Hematopoietic multipotent progenitor cell treated with erythropoietin and hydrocortisone succinate and interleukin-3 and kit ligand, for 15 days (in vitro differentiated cells): ENCODE results near the gene SCN3B.

Experiments used
- DNase-seq: peaks from one replicate; pipeline ENCODE4 v3.0.0-alpha.2; 2015; ENCODE audit warnings: low spot score

The SCN3B gene

DNA sequence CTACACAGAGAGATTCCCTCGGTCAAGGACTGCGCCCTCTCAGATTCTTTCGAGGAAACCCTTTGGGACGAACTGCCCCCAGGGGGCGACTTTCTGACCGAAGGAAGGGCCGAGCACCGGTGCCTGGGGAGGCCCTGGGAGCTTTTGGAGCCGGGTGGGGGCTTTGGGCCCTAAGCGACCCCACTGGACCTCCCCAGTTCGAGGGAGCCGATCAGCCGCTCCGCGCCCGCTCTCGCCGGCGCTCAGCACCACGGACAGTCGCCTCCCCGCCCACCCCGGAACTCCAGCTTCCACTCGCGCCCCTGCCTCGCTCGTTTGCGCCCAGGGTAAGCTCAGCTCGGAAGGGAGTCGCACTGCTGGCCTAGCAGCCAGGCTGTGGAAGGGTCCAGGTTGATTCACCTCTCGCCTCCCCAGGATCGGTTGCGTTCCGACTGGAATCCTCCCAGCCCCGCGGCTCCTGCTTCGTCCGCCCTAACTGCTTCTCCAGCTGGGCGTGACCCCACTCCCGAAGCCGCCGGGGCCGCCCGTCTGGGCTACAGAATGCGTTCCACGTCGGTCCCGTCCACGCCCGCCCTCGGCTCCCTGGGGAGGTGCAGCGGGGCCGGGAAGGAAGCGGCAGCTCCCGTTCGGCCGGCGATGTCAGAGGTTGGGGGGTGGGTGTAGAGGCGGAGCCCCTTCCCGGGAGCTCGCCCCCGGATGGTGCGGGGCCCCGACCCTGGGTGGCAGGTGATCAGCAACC is 428 bp downstream of the SCN3B start:
- no peak for DNase-seq

DNA sequence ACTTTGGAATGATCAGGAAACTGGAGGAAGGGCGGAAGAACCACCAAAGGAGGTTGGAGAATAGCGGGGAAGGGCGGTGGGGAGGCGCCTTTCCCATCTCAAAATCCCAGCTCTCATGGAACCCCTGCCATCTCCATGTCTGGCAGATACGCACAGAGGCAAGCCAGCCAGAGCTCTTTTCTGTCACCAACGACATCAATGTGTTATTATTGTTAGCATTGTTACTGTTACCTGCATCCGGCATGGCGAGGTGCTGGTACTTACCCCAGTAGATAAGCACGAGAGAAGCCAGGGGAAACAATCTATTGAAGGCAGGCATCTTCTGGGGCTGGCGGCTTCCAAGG is 969 bp downstream of the SCN3B start:
- DNase-seq = no peak

DNA sequence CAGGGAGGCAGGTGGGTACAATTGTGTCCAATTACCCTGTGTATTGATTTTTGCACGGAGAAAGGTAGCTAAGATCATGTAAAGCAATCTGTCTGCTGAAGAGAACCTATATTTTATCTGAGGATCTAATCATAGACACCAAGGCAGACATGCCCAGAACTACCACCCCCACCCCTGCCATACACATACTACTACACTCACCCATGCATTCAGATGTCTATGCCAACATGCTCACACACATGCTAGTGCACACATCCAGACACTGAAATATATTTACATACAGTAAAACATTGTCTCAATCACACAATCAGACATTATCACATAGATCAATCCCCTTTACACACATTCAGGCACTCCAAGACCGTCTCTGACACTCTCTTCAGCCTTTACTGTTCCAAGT is 1.8 kb downstream of the SCN3B start:
- DNase-seq = no peak

DNA sequence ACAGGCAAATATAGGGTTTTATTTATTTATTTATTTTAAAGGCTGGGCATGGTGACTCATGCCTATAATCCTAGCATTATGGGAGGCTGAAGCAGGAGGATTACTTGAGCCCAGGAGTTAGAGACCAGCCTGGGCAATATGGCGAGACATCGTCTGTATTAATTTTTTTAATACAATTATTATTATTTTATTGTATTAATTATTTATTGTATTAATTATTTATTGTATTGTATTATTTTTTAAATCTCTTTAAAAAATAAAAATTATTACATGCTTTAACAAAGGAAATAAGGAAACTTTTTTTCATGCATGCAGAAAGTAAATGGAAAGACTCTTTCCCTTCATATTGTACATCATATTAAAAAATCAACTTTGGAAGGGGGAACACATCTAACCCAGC is 3.5 kb downstream of the SCN3B start:
- DNase-seq = no peak

DNA sequence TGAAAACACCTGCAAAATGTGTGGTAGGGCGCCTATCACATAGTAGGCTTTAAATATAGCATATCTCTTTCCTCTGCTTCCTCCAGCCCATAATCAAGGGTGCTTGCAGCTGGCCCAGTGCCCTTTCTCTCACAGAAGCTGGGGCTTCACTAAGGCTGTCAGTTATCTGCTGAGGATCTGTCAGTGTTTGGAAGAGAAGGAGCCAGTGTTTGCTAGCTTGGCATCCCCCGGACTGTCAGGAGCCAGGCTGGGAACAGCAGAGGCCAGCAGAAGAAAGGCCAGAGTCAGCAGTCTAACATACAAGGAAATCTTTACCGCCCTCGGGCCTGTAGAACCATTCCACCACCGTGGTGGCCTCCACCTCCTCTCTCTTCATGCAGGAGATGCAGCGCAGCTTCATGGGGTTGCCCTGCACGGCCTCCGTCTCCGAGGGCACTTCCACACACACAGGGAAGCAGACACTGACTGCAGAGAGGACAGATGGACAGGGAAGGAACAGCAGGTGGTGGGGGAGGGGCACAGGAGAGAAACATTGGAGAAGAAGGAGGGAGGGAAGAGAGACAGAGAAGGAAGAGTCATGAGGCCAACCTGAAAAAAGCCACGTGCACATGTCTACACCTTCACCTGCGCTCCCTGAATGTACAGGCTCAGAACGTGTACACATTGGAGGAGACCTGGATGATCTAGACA is 9.0 kb downstream of the SCN3B start:
- DNase-seq = no peak

DNA sequence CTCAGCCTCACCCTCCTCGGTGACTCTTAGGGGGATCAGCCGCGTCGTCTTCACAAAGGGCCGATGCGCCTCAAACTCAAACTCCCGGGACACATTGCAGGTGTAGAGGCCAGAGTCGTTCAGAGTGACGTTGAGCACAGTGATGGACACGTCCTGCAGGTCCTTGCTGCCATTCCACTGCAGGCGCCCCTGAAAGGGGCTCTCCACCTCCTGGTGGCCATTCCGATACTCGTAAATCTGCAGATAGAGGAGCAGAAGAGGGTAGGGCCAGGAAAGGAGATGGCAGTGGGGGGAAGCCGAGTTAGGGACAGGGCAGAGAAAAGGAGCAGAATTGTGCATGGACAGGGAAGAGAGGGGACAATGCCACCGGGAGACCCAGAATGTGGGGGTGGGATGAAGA is 12.0 kb downstream of the SCN3B start:
- DNase-seq = no peak

DNA sequence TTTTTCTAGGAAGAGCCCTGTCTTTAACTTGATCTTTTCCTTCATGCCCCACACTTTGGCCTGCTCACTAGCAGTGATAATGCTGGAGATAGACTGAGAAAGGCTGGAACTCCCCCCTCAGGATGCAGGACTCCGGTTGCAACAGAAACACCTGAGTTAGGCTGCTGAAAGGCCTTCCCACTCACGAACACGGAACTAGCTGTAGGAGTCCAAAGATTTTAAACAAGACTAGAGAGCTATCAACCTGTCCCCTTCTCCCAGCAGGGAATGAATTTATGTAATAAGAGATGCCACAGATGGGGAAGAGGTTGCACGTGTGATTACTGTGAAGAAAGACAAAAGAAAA is 13.0 kb downstream of the SCN3B start:
- DNase-seq = no peak

DNA sequence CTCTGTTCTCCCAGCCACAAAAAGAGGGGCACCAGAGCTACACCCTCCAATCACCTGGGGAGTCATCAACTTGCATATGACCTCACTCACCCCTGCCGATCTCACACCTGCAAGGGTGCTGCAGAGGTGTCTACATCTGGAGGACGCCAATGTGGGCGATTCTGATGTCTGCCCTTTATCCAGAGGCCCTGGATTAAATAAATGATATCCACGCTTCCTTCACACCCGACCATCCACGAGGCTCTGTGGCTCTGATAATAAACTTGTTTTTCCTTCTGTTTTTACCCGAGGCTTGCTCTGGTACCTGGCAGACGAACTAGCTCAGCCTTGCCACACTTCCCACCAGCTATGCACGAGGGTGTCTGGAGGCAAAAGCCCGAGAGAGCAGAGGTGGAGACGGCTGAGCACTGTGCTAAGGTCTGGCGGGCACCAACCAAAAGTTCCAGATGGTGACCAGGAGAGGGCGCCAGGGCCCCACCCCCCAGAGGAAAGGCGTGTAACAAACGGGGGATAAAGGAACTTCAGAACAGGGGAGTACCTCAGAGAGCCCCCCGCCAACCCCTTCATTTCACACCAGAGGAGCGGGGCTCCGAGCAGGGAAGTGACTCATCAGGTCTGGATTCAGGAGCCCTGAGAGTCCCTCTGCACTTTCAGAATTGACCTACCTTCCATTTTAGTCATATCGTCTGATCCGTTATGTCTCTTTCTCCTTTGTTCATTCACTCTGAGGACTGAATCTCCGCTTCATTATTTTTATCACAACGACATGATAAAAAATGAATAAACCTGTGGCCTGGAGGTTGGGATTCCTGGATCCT is 13.5 kb downstream of the SCN3B start:
- DNase-seq = peak; percentile 3

DNA sequence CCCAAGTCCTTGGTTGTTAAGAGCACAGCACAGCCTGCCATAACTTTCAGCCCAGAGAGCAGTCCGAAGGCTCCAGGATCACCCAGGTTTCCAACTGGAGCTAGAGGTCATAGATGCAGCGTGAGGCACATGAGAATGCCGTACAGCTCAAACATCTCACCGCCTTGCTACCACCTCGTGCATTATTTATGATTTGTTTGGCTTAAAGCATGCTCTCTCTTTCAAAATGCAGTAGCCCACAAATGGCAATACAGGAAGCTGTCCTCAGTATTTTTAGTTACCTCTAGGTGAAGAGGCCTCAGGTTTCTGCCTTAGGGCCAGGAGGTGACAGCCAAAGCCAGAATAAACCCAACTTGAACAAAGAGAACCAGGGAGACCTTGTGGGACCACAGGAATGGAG is 14.4 kb downstream of the SCN3B start:
- DNase-seq = no peak

DNA sequence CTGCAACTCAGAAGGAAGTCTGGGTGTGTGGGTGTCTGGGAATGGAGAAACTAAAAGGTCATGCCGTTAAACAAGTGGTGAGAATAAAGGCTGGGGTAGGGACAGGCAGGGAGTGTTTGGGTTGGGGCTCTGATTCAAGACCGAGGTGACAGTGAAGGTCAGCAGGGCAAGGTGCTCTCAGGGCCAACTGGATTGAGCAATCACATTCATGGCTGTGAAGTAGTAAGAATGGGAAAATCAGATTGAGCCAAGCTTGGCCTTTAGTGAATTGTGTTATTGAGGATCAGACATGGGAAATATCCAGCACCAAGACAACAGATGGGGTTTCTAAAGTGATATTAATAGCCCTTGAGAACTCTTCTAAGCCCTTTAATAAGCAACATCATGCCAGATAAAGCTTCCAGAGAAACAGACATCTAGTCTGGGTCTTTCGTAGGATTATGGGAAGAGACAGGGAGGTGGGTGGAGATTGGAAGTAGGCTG is 24.3 kb downstream of the SCN3B start:
- DNase-seq = no peak

DNA sequence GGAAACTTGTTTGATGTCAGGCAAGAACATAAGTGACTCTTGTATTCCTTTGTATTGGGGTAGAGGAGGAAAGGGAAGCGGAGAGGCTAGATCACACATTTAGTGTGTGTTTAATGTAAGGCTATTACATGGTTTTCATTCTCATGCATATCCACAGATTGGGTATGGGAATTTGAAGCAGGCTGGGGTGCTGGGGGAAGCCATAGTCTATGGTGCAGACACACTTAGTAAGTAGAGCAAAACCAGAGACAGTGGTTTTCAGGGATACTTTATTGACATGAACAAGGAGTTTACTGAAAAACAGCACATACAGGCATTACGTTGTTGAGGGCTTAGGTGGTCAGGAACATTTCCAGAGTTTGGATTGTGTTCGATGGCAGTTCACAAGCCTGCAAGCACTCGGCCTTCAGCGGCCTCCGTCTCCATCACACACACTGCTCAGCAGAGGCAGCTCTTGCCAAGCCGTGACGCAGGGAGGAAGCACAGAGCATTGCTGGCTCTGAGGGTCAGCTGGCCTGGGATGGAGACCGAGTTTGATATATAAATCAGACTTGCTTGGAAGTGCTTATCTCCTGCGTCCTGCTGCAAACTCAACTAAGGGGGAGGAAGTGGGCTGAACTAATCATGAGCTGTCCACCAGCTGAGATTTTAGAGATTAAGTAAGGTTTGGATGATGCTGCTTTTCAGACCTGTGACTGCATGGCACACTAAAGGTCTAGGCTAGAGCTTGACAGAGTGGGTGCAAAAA is 25.3 kb downstream of the SCN3B start:
- DNase-seq = no peak

DNA sequence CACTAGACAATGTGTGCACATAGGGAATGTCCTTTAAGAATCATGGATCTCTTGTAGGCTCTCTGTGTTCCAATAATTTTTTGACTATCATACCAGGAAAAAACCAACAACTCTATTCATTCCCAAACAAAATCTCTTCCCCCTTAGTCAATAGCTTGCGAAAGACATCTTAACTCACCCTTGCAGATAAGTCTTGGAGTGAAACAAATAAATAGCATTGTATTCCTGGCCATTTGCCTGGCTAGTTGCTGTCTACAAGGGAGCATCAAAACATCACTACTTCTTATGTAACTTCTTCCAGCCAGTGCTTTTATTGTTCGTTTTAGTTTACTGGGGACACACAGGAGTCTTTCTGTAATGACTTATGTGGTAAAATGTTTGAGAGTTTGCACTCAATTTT is 29.4 kb downstream of the SCN3B start:
- DNase-seq = no peak

DNA sequence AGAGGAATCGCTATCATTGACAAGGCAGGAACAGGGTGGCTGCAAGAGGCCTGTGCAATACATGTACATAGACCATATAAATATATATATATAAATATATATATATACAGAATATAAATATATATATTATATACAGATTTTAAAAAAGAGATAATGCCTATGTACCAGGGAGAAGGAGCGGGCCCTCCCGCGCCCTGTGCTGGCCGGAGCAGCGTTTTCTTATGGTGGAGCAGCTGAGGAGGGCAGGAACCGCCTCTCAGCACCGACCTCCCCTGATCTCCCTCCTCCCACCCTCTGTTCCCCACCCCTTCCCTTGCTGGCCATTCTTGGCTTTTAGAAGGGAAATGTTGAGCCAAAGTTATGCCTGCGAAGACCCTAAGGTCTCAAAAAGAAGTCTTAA is 31.8 kb downstream of the SCN3B start:
- no peak for DNase-seq

DNA sequence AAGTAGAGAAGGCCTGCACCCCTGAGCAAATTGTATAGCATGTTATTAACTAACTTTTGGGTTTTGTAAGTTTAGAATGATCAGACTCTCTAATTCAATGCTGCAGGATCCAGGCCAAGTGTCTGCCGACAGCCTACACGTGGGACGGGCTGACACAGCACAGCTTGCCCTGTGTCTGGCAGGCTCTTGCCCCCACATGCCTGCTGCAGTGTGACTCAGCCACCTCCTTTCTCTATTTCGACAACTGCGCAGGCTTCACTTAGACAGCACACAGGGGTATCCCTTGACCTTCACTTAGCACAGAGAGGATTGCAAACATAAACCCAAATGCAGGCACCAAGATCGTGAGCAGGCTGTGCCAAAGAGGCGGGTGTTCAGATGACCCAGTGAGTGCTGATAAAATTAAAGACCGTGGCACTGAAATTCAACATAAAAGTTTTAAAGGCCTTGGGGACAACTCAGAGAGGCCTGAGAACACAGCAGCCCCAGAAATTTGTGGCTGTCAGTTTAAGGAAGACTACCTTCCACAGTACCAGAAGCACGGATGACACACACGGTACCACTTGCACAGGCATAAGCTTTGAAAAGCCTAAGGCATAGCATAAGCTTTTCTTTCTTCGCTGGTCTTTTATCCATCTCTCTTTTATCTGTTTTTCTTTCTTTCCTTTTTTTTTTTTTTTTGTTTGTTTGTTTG is 37.8 kb downstream of the SCN3B start:
- DNase-seq = no peak

DNA sequence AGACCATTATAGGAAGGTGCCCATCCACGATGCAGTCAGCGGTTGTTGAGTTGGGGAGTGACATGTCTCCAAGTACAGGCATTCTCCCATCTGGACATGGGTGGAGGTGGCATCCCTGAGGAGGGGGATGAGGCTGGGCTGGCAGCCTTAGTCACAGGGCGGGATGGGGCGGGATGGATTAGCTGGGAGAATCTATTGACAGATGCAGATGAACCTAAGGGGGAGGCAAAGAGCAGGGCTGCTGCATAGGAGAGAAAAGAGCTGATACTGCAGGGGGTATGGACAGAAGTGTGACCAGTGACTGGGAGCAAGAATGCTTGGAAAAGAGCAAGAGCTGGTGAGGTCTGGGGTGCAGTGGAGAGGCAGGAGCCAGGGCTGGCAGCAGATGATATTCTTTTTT is 42.7 kb downstream of the SCN3B start:
- no peak for DNase-seq

DNA sequence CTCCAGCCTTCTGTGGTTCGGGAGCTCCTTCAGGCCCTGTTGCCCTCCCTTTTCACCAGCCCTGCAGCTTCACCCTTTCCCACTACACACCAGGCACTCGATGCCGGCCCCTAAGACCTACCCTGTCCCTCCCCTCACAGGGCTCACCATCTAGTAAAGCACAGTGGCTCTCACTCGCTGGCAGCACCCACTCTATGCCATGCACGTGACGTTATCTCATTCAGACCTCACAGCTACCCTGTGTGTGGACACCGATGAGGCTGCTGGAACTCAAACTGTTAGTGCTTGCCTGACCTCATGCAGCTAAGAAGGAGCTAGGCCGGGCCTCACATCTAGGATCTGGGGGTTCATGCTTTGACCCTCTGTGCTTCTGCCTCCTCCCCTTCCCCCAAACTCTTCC is 45.5 kb downstream of the SCN3B start:
- no peak for DNase-seq

DNA sequence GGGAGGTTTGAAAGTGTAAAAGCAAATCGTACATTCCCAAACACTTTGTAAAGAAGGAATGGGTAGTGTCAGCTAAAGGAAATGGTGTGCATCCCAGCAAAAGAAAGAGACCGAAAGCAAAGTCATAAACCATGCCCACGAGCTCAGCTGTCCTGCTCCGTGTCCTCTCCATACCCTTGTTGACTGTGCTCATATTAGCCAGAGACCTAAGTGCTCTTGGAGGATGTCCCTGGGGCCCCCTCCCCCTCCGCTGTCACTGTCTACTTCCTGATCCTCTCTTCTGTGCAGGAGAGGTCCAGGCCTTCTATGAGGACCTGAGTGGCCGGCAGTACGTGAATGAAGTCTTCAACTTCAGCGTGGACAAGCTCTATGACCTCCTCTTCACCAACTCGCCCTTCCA is 46.1 kb downstream of the SCN3B start:
- DNase-seq = no peak

DNA sequence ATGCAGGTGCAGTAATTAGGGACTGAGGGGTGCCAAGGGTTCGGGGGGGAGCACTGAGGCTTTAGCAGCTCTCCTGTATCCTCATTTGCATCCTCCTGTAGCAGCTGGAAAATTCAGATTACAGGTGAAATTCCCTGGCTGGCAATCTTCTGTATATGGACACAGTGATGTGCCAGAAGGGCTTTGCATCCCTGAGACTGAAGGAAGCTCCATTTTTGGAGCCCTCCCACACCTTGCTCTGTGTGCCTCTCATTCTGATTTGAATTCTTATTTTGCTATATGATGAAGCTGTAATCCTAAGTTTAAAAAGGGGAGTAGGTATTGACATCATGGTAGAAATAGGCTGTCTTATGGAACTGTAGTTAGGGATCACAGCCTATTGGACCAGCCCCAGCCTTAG is 46.6 kb downstream of the SCN3B start:
- DNase-seq = no peak

DNA sequence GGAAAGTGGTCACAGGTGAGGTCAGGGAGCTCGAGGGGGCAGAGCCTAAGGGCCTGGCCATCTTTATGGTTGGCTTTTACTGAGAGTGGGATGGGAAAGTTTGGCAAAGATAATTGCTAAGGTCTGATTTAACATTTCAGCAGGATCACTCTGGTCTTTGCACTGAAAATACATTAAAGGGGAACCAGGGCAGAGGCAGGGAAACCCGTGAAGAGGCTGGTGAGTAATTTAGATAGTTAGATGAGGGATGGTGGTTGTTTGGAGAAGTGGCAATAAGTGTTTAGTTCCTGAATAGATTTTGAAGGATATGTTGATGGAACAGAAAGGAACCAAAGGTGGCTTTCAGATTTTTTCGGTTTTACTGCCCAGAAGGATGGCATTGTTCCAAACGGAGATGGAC is 50.8 kb downstream of the SCN3B start:
- no peak for DNase-seq

DNA sequence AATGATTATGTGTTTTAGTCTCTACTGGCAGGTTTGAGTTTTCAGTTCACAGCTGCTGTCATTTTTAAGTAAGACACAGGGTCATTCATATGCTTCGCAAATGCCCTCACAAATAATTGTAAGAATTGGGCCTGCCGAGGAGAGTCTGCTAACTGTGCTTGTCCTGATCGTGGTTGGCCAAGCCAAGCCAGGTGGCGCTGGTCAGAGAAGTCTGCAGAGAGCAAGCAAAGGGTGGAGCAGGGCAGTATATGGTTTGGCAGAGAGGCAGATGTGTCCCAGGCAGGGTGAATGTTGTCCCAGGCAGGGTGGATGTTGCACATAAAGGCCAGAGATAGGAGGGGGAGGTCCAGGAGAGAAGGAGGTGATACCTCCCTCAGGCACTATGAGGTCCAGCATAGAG is 52.7 kb downstream of the SCN3B start:
- DNase-seq = no peak

DNA sequence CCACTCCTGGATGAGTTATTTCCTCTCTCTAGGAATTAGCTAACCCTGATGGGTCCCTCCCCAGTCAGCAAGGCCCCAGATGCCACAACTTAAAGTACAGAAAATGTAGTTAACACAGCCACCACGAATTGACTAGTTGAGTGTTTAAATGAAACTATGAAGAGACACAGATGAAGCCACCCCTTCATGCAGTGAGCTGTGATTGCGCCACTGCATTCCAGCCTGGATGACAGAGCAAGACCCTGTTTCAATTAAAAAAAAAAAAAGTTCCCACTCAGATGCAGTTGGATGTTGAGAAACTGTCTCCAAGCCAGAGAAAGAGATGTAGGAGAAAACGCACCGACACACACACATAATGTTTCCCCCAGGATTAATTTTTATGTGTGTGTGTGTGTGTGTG is 53.3 kb downstream of the SCN3B start:
- DNase-seq = no peak

DNA sequence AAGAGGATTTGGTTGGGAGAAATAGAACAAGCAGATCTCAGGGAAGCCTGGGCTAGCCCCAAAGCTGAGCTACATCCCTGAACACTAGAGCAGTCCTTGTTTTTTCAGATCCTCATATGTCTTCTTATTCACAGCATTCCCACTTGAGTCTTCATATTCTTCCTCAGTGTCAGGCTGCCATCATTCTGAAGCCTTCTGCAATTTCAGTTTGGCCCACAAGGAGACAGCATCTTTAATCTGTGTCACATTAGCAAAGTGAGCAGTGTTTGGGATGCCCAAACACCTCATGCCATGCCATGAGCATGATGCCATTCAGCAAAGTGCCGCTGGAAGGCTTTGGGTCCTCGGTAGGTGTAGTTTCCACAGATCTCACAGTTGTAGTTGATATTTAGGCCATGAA is 56.6 kb downstream of the SCN3B start:
- DNase-seq = no peak
